K562 (cell line): Measurements from ENCODE around the gene EHD3. TPM values are rescaled to one million over a fixed set of nuclear protein-coding genes. Genes with fewer than 3 reads are reported as not detected.

Experiments
- CBX8 ChIP-seq: fragments of 200-600 bp; sonication (generic); IDR thresholded peaks from 2 replicates; pipeline ENCODE4 v1.6.1; 2012; ENCODE audit warnings: borderline replicate concordance, mixed run types, low read depth, mild to moderate bottlenecking, moderate library complexity, mixed read lengths, low read length, control low read depth, inconsistent platforms; ENCODE audit not compliant: poor library complexity, severe bottlenecking; ENCODE audit errors: extremely low read depth
- CREB3 ChIP-seq: fragments of 450-650 bp; conservative IDR thresholded peaks from 2 replicates; pipeline ENCODE4 v1.6.1; 2016; ENCODE audit warnings: missing genetic modification characterization, low read depth, mild to moderate bottlenecking, missing compliant biosample characterization, moderate library complexity
- CREBBP ChIP-seq: IDR thresholded peaks from one replicate; pipeline ENCODE4 v1.6.1; 2012; ENCODE audit warnings: low read depth, mild to moderate bottlenecking, control low read depth, inconsistent platforms, low read length
- CXXC5 ChIP-seq: fragments of 250-450 bp; sonication (Bioruptor Pico); IDR thresholded peaks from 2 replicates; pipeline ENCODE4 v1.8.0; 2022; ENCODE audit warnings: inconsistent platforms, mild to moderate bottlenecking, moderate library complexity
- GABPA ChIP-seq: fragments of 200-800 bp; sonication (Bioruptor generic); conservative IDR thresholded peaks from 2 replicates; pipeline ENCODE4 v1.6.1; 2016; ENCODE audit warnings: low read depth, missing genetic modification characterization, missing compliant biosample characterization
- HCFC1 ChIP-seq: IDR thresholded peaks from 2 replicates; pipeline ENCODE4 v1.6.1; 2012; ENCODE audit warnings: low read depth, low read length, improper control_type of control experiment
- IRF2 ChIP-seq: sonication (generic); formaldehyde crosslinking; IDR thresholded peaks from 2 replicates; pipeline ENCODE4 v1.8.1; 2022; ENCODE audit warnings: mild to moderate bottlenecking, missing genetic modification reagents
- SPI1 ChIP-seq: IDR thresholded peaks from 2 replicates; pipeline ENCODE4 v1.6.1; 2011; ENCODE audit warnings: low read depth, low read length, control low read depth, borderline replicate concordance
- STAT5A ChIP-seq: IDR thresholded peaks from 2 replicates; pipeline ENCODE4 v1.6.1; 2012; ENCODE audit warnings: low read length, inconsistent platforms, borderline replicate concordance
- TAL1 ChIP-seq: fragments of 450-650 bp; IDR thresholded peaks from 2 replicates; pipeline ENCODE4 v1.6.1; 2016; ENCODE audit warnings: mild to moderate bottlenecking
- ZBTB33 ChIP-seq: sonication (generic); formaldehyde crosslinking; IDR thresholded peaks from 2 replicates; pipeline ENCODE4 v1.8.1; 2023; ENCODE audit warnings: mild to moderate bottlenecking, missing genetic modification reagents
- ZNF277 ChIP-seq: fragments of 250-450 bp; sonication (Bioruptor Pico); IDR thresholded peaks from 2 replicates; pipeline ENCODE4 v1.8.0; 2022; ENCODE audit warnings: inconsistent platforms, mild to moderate bottlenecking, moderate library complexity, borderline replicate concordance
- ZNF561 ChIP-seq: fragments of 450-650 bp; formaldehyde crosslinking; conservative IDR thresholded peaks from 2 replicates; pipeline ENCODE4 v1.4.0; 2020; ENCODE audit warnings: mild to moderate bottlenecking, moderate library complexity
- polyA plus RNA-seq, 8 experiments: library from polyadenylated mRNA; depleted of rRNA in 4 of 8; stranded (reverse) in 5 of 8; unstranded in 3 of 8; fragments of >200 nt; fragmentation: Nextera tagmentation in 2 of 8; fragmentation: Illumina TruSeq in 1 of 8; extraction: Ambion mirVana in 2 of 8; extraction: Trizol in 1 of 8; gene quantifications; 2 replicates each; pipeline versions ENCODE4 v1.2.1 to v1.2.3, GENCODE V29; 2011 to 2014; ENCODE audit warnings: inconsistent platforms in 1 of 8, missing spikeins in 1 of 8
- total RNA-seq, 7 experiments: library from RNA; depleted of rRNA in 6 of 7; stranded (reverse); fragments of >200 nt in 6 of 7; fragmentation: Illumina TruSeq in 2 of 7; extraction: Trizol in 2 of 7; gene quantifications; 2 replicates each; pipeline versions ENCODE4 v1.2.1 to v1.2.3, GENCODE V29; 2011 to 2021; ENCODE audit warnings: low replicate concordance in 1 of 7
- TF ChIP-seq, protein P1 (sequence below): sonication (generic); formaldehyde crosslinking; IDR thresholded peaks from 2 replicates; pipeline ENCODE4 v1.8.0; 2022; ENCODE audit warnings: missing genetic modification reagents, mild to moderate bottlenecking, moderate library complexity, borderline replicate concordance
- TF ChIP-seq, protein P2 (sequence below): sonication (generic); formaldehyde crosslinking; IDR thresholded peaks from 2 replicates; pipeline ENCODE4 v1.9.0; 2022; ENCODE audit warnings: mild to moderate bottlenecking, missing genetic modification reagents

Gene EHD3
- total and polyA plus RNA-seq, 9 of the 15 experiments (the other 6 are each of a cell fraction or from before 2014, with no cell fraction given), result under 0.01 to 0.04 (median 0.03) TPM; not detected in 3

- TF ChIP-seq ZNF277 (CRISPR knock-in tag) (no peak), GABPA (tag) (peak; percentile 48), ZBTB33 (CRISPR knock-in tag) (no peak), CXXC5 (CRISPR knock-in tag) (0 out of 2 replicates have a peak, but pooled peaks have one; percentile 26), SPI1 (peak; percentile 2; the same call in 1 of the 2 replicates), CBX8 (no peak), TAL1 (no peak), HCFC1 (peak; percentile 71), ZNF561 (no peak), STAT5A (no peak), CREBBP (no peak), CREB3 (tag) (no peak), IRF2 (CRISPR knock-in tag) (no peak)
- TF ChIP-seq, protein P1, sequence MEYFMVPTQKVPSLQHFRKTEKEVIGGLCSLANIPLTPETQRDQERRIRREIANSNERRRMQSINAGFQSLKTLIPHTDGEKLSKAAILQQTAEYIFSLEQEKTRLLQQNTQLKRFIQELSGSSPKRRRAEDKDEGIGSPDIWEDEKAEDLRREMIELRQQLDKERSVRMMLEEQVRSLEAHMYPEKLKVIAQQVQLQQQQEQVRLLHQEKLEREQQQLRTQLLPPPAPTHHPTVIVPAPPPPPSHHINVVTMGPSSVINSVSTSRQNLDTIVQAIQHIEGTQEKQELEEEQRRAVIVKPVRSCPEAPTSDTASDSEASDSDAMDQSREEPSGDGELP (CRISPR knock-in tag), result peak; percentile 57; the same call in 1 of the 2 replicates
- TF ChIP-seq, protein P2, sequence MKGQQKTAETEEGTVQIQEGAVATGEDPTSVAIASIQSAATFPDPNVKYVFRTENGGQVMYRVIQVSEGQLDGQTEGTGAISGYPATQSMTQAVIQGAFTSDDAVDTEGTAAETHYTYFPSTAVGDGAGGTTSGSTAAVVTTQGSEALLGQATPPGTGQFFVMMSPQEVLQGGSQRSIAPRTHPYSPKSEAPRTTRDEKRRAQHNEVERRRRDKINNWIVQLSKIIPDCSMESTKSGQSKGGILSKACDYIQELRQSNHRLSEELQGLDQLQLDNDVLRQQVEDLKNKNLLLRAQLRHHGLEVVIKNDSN (CRISPR knock-in tag), result no peak
Measured at GRCh38 chr2:31233741-31234682, at the start of gene EHD3 (continued).
